ENCODE results near the gene SEC61A2.

Gene SEC61A2

GRCh38 chr10:12193193-12193592 is 63.7 kb downstream of the SEC61A2 start:
- Histone ChIP-seq H3K27ac (ENCODE audit: low read length) (no peak overlapping the region), H3K79me2 (ENCODE audit: low read length) (peaks cover 88% of the 10 kb centered on the region), H3F3A (ENCODE audit: insufficient read depth, low read length) (0 out of 2 replicates have a peak, but pooled peaks cover 6% of the 10 kb centered on the region), H3K9me2 (replicated peaks; ENCODE audit: insufficient read depth, low read length) (no peaks in the 10 kb centered on the region), H3K9me3 (replicated peaks; ENCODE audit: insufficient read depth, low read length) (no peaks in the 10 kb centered on the region), H3K4me1 (ENCODE audit: low read length) (peaks cover 4% of the 10 kb centered on the region), H3K27me3 (replicated peaks; ENCODE audit: insufficient read depth, low read length) (no peaks in the 10 kb centered on the region), H3K4me3 (ENCODE audit: low read length) (no peak overlapping the region), H2AFZ (ENCODE audit: low read length) (no peak overlapping the region), H4K20me1 (ENCODE audit: insufficient read depth, low read length) (peaks cover 4% of the 10 kb centered on the region; the same call in 1 of the 2 replicates), H3K36me3 (replicated peaks; ENCODE audit: insufficient read depth, low read length) (no peaks in the 10 kb centered on the region), H3K9ac (ENCODE audit: low read length) (no peak overlapping the region), H3K4me2 (ENCODE audit: low read depth, low read length) (no peak overlapping the region)
- no peak for DNase-seq
- no peak for TF ChIP-seq CTCF (IDR thresholded peaks at IDR 0.05; ENCODE audit: low read length)
- TF ChIP-seq EZH2 (optimal IDR thresholded peaks at IDR 0.05; ENCODE audit: low read depth, low read length), result no peak
- no peak for TF ChIP-seq EZH2phosphoT487 (IDR thresholded peaks at IDR 0.05; ENCODE audit: low read length)

GRCh38 chr10:12194752-12195271 is 65.3 kb downstream of the SEC61A2 start:
- Histone ChIP-seq H4K20me1 (ENCODE audit: insufficient read depth, low read length) (peaks cover 4% of the 10 kb centered on the region; the same call in 1 of the 2 replicates), H3K36me3 (replicated peaks; ENCODE audit: insufficient read depth, low read length) (0 out of 2 replicates have a peak, but pooled peaks cover 5% of the 10 kb centered on the region), H3K4me3 (ENCODE audit: low read length) (peak overlapping the region; percentile 100), H3K79me2 (ENCODE audit: low read length) (peaks cover 89% of the 10 kb centered on the region), H3K9me3 (replicated peaks; ENCODE audit: insufficient read depth, low read length) (no peaks in the 10 kb centered on the region), H3K4me2 (ENCODE audit: low read depth, low read length) (peak overlapping the region; percentile 66), H3K27ac (ENCODE audit: low read length) (peak overlapping the region; percentile 74; the same call in 1 of the 2 replicates), H3K4me1 (ENCODE audit: low read length) (peaks cover 5% of the 10 kb centered on the region), H3K9me2 (replicated peaks; ENCODE audit: insufficient read depth, low read length) (no peaks in the 10 kb centered on the region), H3F3A (ENCODE audit: insufficient read depth, low read length) (0 out of 2 replicates have a peak, but pooled peaks cover 6% of the 10 kb centered on the region), H3K9ac (ENCODE audit: low read length) (peak overlapping the region; percentile 71), H2AFZ (ENCODE audit: low read length) (peak overlapping the region; percentile 91), H3K27me3 (replicated peaks; ENCODE audit: insufficient read depth, low read length) (no peaks in the 10 kb centered on the region)
- peak; percentile 35 for DNase-seq
- no peak for TF ChIP-seq EZH2 (optimal IDR thresholded peaks at IDR 0.05; ENCODE audit: low read depth, low read length)
- no peak for TF ChIP-seq CTCF (IDR thresholded peaks at IDR 0.05; ENCODE audit: low read length)
- no peak for TF ChIP-seq EZH2phosphoT487 (IDR thresholded peaks at IDR 0.05; ENCODE audit: low read length)

- Histone ChIP-seq H3K36me3 (replicated peaks; ENCODE audit: insufficient read depth, low read length) (0 out of 2 replicates have a peak, but pooled peaks cover 5% of the 10 kb centered on the region), H3K27ac (ENCODE audit: low read length) (peak overlapping the region; percentile 74; the same call in 1 of the 2 replicates), H3K9me2 (replicated peaks; ENCODE audit: insufficient read depth, low read length) (no peaks in the 10 kb centered on the region), H3K4me1 (ENCODE audit: low read length) (peaks cover 5% of the 10 kb centered on the region), H2AFZ (ENCODE audit: low read length) (peak overlapping the region; percentile 91), H3K27me3 (replicated peaks; ENCODE audit: insufficient read depth, low read length) (no peaks in the 10 kb centered on the region), H3K9ac (ENCODE audit: low read length) (peak overlapping the region; percentile 71), H3K79me2 (ENCODE audit: low read length) (peaks cover 86% of the 10 kb centered on the region), H3F3A (ENCODE audit: insufficient read depth, low read length) (0 out of 2 replicates have a peak, but pooled peaks cover 6% of the 10 kb centered on the region), H3K4me2 (ENCODE audit: low read depth, low read length) (peak overlapping the region; percentile 66), H3K9me3 (replicated peaks; ENCODE audit: insufficient read depth, low read length) (no peaks in the 10 kb centered on the region), H4K20me1 (ENCODE audit: insufficient read depth, low read length) (peaks cover 4% of the 10 kb centered on the region; the same call in 1 of the 2 replicates), H3K4me3 (ENCODE audit: low read length) (peak overlapping the region; percentile 100)
- TF ChIP-seq EZH2phosphoT487 (IDR thresholded peaks at IDR 0.05; ENCODE audit: low read length) (no peak), EZH2 (optimal IDR thresholded peaks at IDR 0.05; ENCODE audit: low read depth, low read length) (no peak), CTCF (IDR thresholded peaks at IDR 0.05; ENCODE audit: low read length) (no peak)
- no peak for DNase-seq
Observed at GRCh38 chr10:12195281-12195602, 65.8 kb downstream of the SEC61A2 start.

Measured in MM.1S (cell line).